ENCODE measurements around the gene ATP2C1. TPM values are rescaled to one million over a fixed set of nuclear protein-coding genes. Genes with fewer than 3 reads are reported as not detected.

Gene ATP2C1
- total and polyA plus RNA-seq, 9 of the 15 experiments (the other 6 are each of a cell fraction or from before 2014, with no cell fraction given), result 10.0 to 53.5 (median 27.9) TPM

DNA sequence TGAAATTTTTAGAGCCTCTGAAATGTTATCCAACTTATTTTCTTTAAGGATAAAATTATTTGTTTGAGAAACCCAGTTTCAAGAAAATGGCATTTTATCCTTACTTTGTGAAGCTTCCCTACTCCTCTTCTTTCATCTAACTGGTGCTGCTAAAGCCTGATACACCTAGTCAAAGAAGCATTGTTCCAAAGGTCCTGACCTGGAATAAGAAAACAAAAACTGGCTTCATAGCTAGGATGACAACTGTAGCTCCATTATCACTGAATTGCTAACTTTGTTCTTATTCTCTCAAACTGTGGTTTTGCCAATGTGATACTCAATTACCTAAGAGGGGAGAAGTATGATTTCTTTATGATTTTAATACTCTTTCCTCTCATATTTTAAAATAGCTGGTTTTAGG is 27.6 kb upstream of the ATP2C1 start:
- Histone ChIP-seq H2AFZ (ENCODE audit: low read depth, low read length) (no peak overlapping the region), H3K36me3 (ENCODE audit: control insufficient read depth, insufficient read depth, low read length) (no peaks in the 10 kb centered on the region), H3K9ac (ENCODE audit: insufficient read depth in 1 of 2, low read depth in 2 of 2, low read length in 2 of 2) (no peak overlapping the region), H3K27ac (ENCODE audit: extremely low read depth, low read depth, low read length) (no peak overlapping the region), H3K4me2 (ENCODE audit: insufficient read depth, low read length) (no peak overlapping the region), H3K79me2 (ENCODE audit: control insufficient read depth, insufficient read depth, low read length) (no peaks in the 10 kb centered on the region), H3K27me3 (ENCODE audit: control insufficient read depth in 2 of 2, insufficient read depth in 2 of 2, low read length in 2 of 2) (no peaks in the 10 kb centered on the region), H3K4me3 (no peak overlapping the region), H3K9me1 (ENCODE audit: control insufficient read depth, insufficient read depth, low read length) (no peaks in the 10 kb centered on the region), H3K4me1 (replicated peaks in 1 of 2; ENCODE audit: control insufficient read depth in 2 of 2, insufficient read depth in 2 of 2, low read length in 2 of 2) (peaks cover 0 to 4% of the 10 kb centered on the region in 2 experiments; a peak in 2 of 5 replicates), H4K20me1 (replicated peaks; ENCODE audit: control insufficient read depth, insufficient read depth, low read length) (no peaks in the 10 kb centered on the region), H3K9me3 (replicated peaks; ENCODE audit: control insufficient read depth, insufficient read depth, low read depth, low read length) (no peaks in the 10 kb centered on the region)
- DNase-seq (ENCODE audit: extremely low read depth in 1 of 4, low spot score in 3 of 4) (no peak), ATAC-seq (no peak), FAIRE-seq (no peak)
- TF ChIP-seq HINFP (tag; conservative IDR thresholded peaks at IDR 0.05; ENCODE audit: low read depth) (no peak), MCM2 (IDR thresholded peaks at IDR 0.05; ENCODE audit: low read depth) (no peak), MEIS2 (IDR thresholded peaks at IDR 0.05; ENCODE audit: partially characterized antibody) (no peak), ZNF75A (CRISPR knock-in tag; IDR thresholded peaks at IDR 0.05) (no peak), ETS2 (tag; IDR thresholded peaks at IDR 0.05; ENCODE audit: borderline replicate concordance, poor library complexity, severe bottlenecking) (no peak), CTBP1 (IDR thresholded peaks at IDR 0.05; ENCODE audit: borderline replicate concordance) (no peak), ATF1 (CRISPR knock-in tag; IDR thresholded peaks at IDR 0.05) (no peak), ATF1 (tag; IDR thresholded peaks at IDR 0.05) (no peak), SLC30A9 (CRISPR knock-in tag; IDR thresholded peaks at IDR 0.05) (no peak), ILF3 (IDR thresholded peaks at IDR 0.05; ENCODE audit: borderline replicate concordance) (no peak), ZBTB8A (IDR thresholded peaks at IDR 0.05; ENCODE audit: partially characterized antibody) (no peak), ZFP30 (CRISPR knock-in tag; IDR thresholded peaks at IDR 0.05; ENCODE audit: borderline replicate concordance) (no peak), USF2 (CRISPR knock-in tag; IDR thresholded peaks at IDR 0.05) (no peak), BRF2 (IDR thresholded peaks at IDR 0.05; ENCODE audit: borderline replicate concordance, insufficient read depth, insufficient read length) (no peak)
- TF ChIP-seq, protein P1, sequence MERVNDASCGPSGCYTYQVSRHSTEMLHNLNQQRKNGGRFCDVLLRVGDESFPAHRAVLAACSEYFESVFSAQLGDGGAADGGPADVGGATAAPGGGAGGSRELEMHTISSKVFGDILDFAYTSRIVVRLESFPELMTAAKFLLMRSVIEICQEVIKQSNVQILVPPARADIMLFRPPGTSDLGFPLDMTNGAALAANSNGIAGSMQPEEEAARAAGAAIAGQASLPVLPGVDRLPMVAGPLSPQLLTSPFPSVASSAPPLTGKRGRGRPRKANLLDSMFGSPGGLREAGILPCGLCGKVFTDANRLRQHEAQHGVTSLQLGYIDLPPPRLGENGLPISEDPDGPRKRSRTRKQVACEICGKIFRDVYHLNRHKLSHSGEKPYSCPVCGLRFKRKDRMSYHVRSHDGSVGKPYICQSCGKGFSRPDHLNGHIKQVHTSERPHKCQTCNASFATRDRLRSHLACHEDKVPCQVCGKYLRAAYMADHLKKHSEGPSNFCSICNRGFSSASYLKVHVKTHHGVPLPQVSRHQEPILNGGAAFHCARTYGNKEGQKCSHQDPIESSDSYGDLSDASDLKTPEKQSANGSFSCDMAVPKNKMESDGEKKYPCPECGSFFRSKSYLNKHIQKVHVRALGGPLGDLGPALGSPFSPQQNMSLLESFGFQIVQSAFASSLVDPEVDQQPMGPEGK (CRISPR knock-in tag; IDR thresholded peaks at IDR 0.05; ENCODE audit: borderline replicate concordance), result no peak
- intact Hi-C loops (cut with micrococcal nuclease) (no loop called here), in situ Hi-C loops (cut with MboI) (no loop called here)
- BruUV-seq (replicated peaks), result no TSS peak
- POLR2A ChIA-PET, result no interaction called here
- CTCF ChIA-PET (ENCODE audit: low intra/inter-chr PET ratio), result no interaction called here
